ENCODE results near the gene NIPAL3.

- TF ChIP-seq CTCF (IDR thresholded peaks at IDR 0.05) (no peak), POLR2A (IDR thresholded peaks at IDR 0.05) (no peak)
These were observed 22.2 kb downstream of the NIPAL3 start for GRCh38 chr1:24437631-24438396.

Measured in testis (tissue), 2 donors.